ENCODE measurements around the gene ST3GAL3.

Gene ST3GAL3

GRCh38 chr1:43913666-43914360, 206.5 kb downstream of the ST3GAL3 start:
- DNase-seq (ENCODE audit: low read depth in 2 of 2), result no peak

- DNase-seq (ENCODE audit: low read depth in 2 of 2), result no peak
Observed at GRCh38 chr1:43914576-43915525, 207.5 kb downstream of the ST3GAL3 start.

- DNase-seq (ENCODE audit: low read depth in 2 of 2), result no peak
Observed at GRCh38 chr1:43919906-43920305, 212.6 kb downstream of the ST3GAL3 start.

GRCh38 chr1:43921022-43921421, 213.7 kb downstream of the ST3GAL3 start:
- no peak for DNase-seq (ENCODE audit: low read depth in 2 of 2)

GRCh38 chr1:43924516-43924915, 217.2 kb downstream of the ST3GAL3 start:
- no peak for DNase-seq (ENCODE audit: low read depth in 2 of 2)

GRCh38 chr1:43925846-43926245, 218.5 kb downstream of the ST3GAL3 start:
- DNase-seq (ENCODE audit: low read depth in 2 of 2), result no peak

GRCh38 chr1:43930168-43930948, 223.0 kb downstream of the ST3GAL3 start:
- DNase-seq (ENCODE audit: low read depth in 2 of 2), result no peak

GRCh38 chr1:43930949-43931275, 223.6 kb downstream of the ST3GAL3 start:
- no peak for DNase-seq (ENCODE audit: low read depth in 2 of 2)

- DNase-seq (ENCODE audit: low read depth in 2 of 2), result no peak
Observed at GRCh38 chr1:43931711-43932660, 224.7 kb downstream of the ST3GAL3 start.

- DNase-seq (ENCODE audit: low read depth in 2 of 2), result no peak
Observed at GRCh38 chr1:43932786-43933385, 225.6 kb downstream of the ST3GAL3 start.

- DNase-seq (ENCODE audit: low read depth in 2 of 2), result no peak
Observed at GRCh38 chr1:43933386-43934100, 226.2 kb downstream of the ST3GAL3 start, which contains the start of gene ARTN. Gene ARTN (plus strand): TSS chr1:43933801. CDS start chr1:43935657, 1,856 bp downstream.

GRCh38 chr1:43934101-43934985, 227.0 kb downstream of the ST3GAL3 start:
- DNase-seq (ENCODE audit: low read depth in 2 of 2), result peak in 1 of 2 donors; percentile 46

- DNase-seq (ENCODE audit: low read depth in 2 of 2), result no peak
Observed at GRCh38 chr1:43934986-43935324, 227.6 kb downstream of the ST3GAL3 start.

GRCh38 chr1:43935711-43936427, 228.5 kb downstream of the ST3GAL3 start:
- DNase-seq (ENCODE audit: low read depth in 2 of 2), result no peak

- no peak for DNase-seq (ENCODE audit: low read depth in 2 of 2)
Observed at GRCh38 chr1:43936431-43937151, 229.3 kb downstream of the ST3GAL3 start.

- no peak for DNase-seq (ENCODE audit: low read depth in 2 of 2)
Observed at GRCh38 chr1:43937179-43937865, 230.0 kb downstream of the ST3GAL3 start.

GRCh38 chr1:43938383-43938782, 231.0 kb downstream of the ST3GAL3 start:
- DNase-seq (ENCODE audit: low read depth in 2 of 2), result no peak

Data from stimulated activated CD4-positive, alpha-beta T cell treated with anti-CD3 and anti-CD28 coated beads, Interleukin-15, amount 100 ng/mL, for 48 hours (primary cell).